Stomach smooth muscle (tissue), 2 donors: ENCODE data around the gene DDAH2.

ENCODE experiments used
- H3K27ac ChIP-seq: one replicate; pipeline ENCODE4 v1.7.0; 2013; ENCODE audit warnings: mild to moderate bottlenecking, low read length, inconsistent platforms
- H3K27me3 ChIP-seq, 2 donors: one replicate each; pipeline ENCODE4 v1.7.0; 2013; ENCODE audit warnings: low read length in 2 of 2; ENCODE audit not compliant: insufficient read depth in 2 of 2, control insufficient read depth in 1 of 2
- H3K36me3 ChIP-seq, 2 donors: one replicate each; pipeline ENCODE4 v1.7.0; 2013; ENCODE audit warnings: low read length in 2 of 2; ENCODE audit not compliant: control insufficient read depth in 2 of 2, insufficient read depth in 2 of 2
- H3K4me1 ChIP-seq: one replicate; pipeline ENCODE4 v1.7.0; 2013; ENCODE audit warnings: low read length; ENCODE audit not compliant: control insufficient read depth, insufficient read depth
- H3K4me3 ChIP-seq, 2 donors: one replicate each; pipeline ENCODE4 v1.7.0; 2013; ENCODE audit warnings: low read length in 2 of 2
- H3K9ac ChIP-seq, 2 donors: one replicate each; pipeline ENCODE4 v1.7.0; 2013; ENCODE audit warnings: low read length in 2 of 2, mild to moderate bottlenecking in 1 of 2
- H3K9me3 ChIP-seq, 2 donors: one replicate each; pipeline ENCODE4 v1.7.0; 2013; ENCODE audit warnings: low read length in 2 of 2; ENCODE audit not compliant: control insufficient read depth in 2 of 2
- donor health status: healthy.
- donor health status: Pancreatic carcinoma.

The DDAH2 gene

GRCh38 chr6:31686483-31686882, 42.6 kb downstream of the DDAH2 start:
- Histone ChIP-seq H3K36me3 (peaks cover 51% of the 10 kb centered on the region in 2 donors), H3K4me3 (no peak overlapping the region), H3K4me1 (peaks cover 2% of the 10 kb centered on the region), H3K27me3 (no peaks in the 10 kb centered on the region), H3K9ac (no peak overlapping the region), H3K27ac (no peak overlapping the region), H3K9me3 (no peaks in the 10 kb centered on the region)

GRCh38 chr6:31683591-31683990, 45.5 kb downstream of the DDAH2 start:
- peak overlapping the region in 1 of 2 donors; percentile 54 for H3K4me3 ChIP-seq
- peaks cover 24 to 25% of the 10 kb centered on the region in 2 donors for H3K36me3 ChIP-seq
- H3K4me1 ChIP-seq = peaks cover 17% of the 10 kb centered on the region
- no peaks in the 10 kb centered on the region for H3K9me3 ChIP-seq
- H3K9ac ChIP-seq = no peak overlapping the region
- H3K27me3 ChIP-seq = no peaks in the 10 kb centered on the region
- H3K27ac ChIP-seq = no peak overlapping the region

- peak overlapping the region; percentile 55 for H3K27ac ChIP-seq
- peaks cover 17% of the 10 kb centered on the region for H3K4me1 ChIP-seq
- H3K4me3 ChIP-seq = peak overlapping the region; percentile 64 to 81
- H3K27me3 ChIP-seq = no peaks in the 10 kb centered on the region
- H3K9ac ChIP-seq = peak overlapping the region; percentile 66 to 79
- peaks cover 2 to 6% of the 10 kb centered on the region in 2 donors for H3K36me3 ChIP-seq
- no peaks in the 10 kb centered on the region for H3K9me3 ChIP-seq
These were observed 47.9 kb downstream of the DDAH2 start for GRCh38 chr6:31681135-31681671.

GRCh38 chr6:31680226-31681134, 48.6 kb downstream of the DDAH2 start, which contains the start of gene LY6G5C:
LY6G5C (minus strand) TSS chr6:31681067; CDS start chr6:31680373, 694 bp downstream.
- Histone ChIP-seq H3K27ac (peak within 1 kb of the TSS; percentile 55), H3K4me3 (peak within 1 kb of the TSS; percentile 64 to 81), H3K9me3 (no peaks in the 10 kb centered on the region), H3K4me1 (peaks cover 17% of the 10 kb centered on the region), H3K9ac (peak within 1 kb of the TSS; percentile 66 to 79), H3K36me3 (peaks cover 0 to 4% of the 10 kb centered on the region in 2 donors), H3K27me3 (no peaks in the 10 kb centered on the region)

- Histone ChIP-seq H3K9me3 (no peaks in the 10 kb centered on the region), H3K9ac (no peak overlapping the region), H3K27me3 (no peaks in the 10 kb centered on the region), H3K4me1 (peaks cover 17% of the 10 kb centered on the region), H3K4me3 (no peak overlapping the region), H3K27ac (no peak overlapping the region), H3K36me3 (peaks cover 2 to 3% of the 10 kb centered on the region in 2 donors)
These were observed 51.1 kb downstream of the DDAH2 start for GRCh38 chr6:31677955-31678354.
